K562 (cell line): Measurements from ENCODE around the gene TARBP2. TPM values are rescaled to one million over a fixed set of nuclear protein-coding genes. Genes with fewer than 3 reads are reported as not detected.

ENCODE experiments used
- AFF4 ChIP-seq: sonication (generic); formaldehyde crosslinking; IDR thresholded peaks from 2 replicates; pipeline ENCODE4 v1.8.0; 2023; ENCODE audit warnings: mild to moderate bottlenecking, missing genetic modification reagents
- ESRRA ChIP-seq: fragments of 450-650 bp; IDR thresholded peaks from 2 replicates; pipeline ENCODE4 v1.6.1; 2014; ENCODE audit warnings: low read depth, mild to moderate bottlenecking, moderate library complexity, borderline replicate concordance
- GTF2B ChIP-seq: IDR thresholded peaks from 2 replicates; pipeline ENCODE4 v1.6.1; 2011; ENCODE audit not compliant: insufficient read length; ENCODE audit errors: extremely low read depth
- HIVEP1 ChIP-seq: fragments of 250-450 bp; sonication (Bioruptor Pico); IDR thresholded peaks from 2 replicates; pipeline ENCODE4 v1.4.0; 2020; ENCODE audit warnings: mild to moderate bottlenecking
- MCM7 ChIP-seq, 2 experiments: fragments of 450-650 bp; IDR thresholded peaks; 2 replicates each; pipeline ENCODE4 v1.6.1; 2016 to 2018
- NEUROD1 ChIP-seq: fragments of 150-350 bp; IDR thresholded peaks from 2 replicates; pipeline ENCODE4 v1.6.1; 2014; ENCODE audit warnings: borderline replicate concordance, low read length, low read depth; ENCODE audit not compliant: partially characterized antibody
- NR2C1 ChIP-seq, 2 experiments: fragments of 450-650 bp; IDR thresholded peaks; 2 replicates each; pipeline ENCODE4 v1.6.1; 2017; ENCODE audit warnings: mild to moderate bottlenecking in 2 of 2, antibody characterized with exemption in 1 of 2, inconsistent platforms in 1 of 2, missing compliant biosample characterization in 1 of 2, missing genetic modification characterization in 1 of 2
- POLR2AphosphoS5 ChIP-seq: IDR thresholded peaks from 2 replicates; pipeline ENCODE4 v1.6.1; 2011; ENCODE audit warnings: mild to moderate bottlenecking, low read depth, low read length, moderate library complexity; ENCODE audit not compliant: control insufficient read depth, insufficient read depth
- PRDM10 ChIP-seq: fragments of 450-650 bp; IDR thresholded peaks from 2 replicates; pipeline ENCODE4 v1.6.1; 2018; ENCODE audit not compliant: partially characterized antibody
- RBM17 ChIP-seq: fragments of 200-400 bp; formaldehyde crosslinking; IDR thresholded peaks from 2 replicates; pipeline ENCODE4 v1.6.1; 2017; ENCODE audit warnings: low read depth, mild to moderate bottlenecking, low read length, borderline replicate concordance
- SAFB ChIP-seq: fragments of 200-400 bp; formaldehyde crosslinking; IDR thresholded peaks from 2 replicates; pipeline ENCODE4 v1.6.1; 2017; ENCODE audit warnings: low read depth, low read length, borderline replicate concordance
- SLC30A9 ChIP-seq: fragments of 250-450 bp; sonication (Bioruptor Pico); IDR thresholded peaks from 2 replicates; pipeline ENCODE4 v1.8.0; 2022; ENCODE audit warnings: mild to moderate bottlenecking, moderate library complexity
- TAF1 ChIP-seq: IDR thresholded peaks from 2 replicates; pipeline ENCODE4 v1.6.1; 2011; ENCODE audit warnings: mild to moderate bottlenecking, low read length, moderate library complexity; ENCODE audit not compliant: insufficient read depth, control insufficient read depth, severe bottlenecking; ENCODE audit errors: extremely low read depth
- ZBTB7A ChIP-seq: IDR thresholded peaks from 2 replicates; pipeline ENCODE4 v1.6.1; 2011; ENCODE audit warnings: low read depth, mild to moderate bottlenecking, low read length, moderate library complexity, borderline replicate concordance; ENCODE audit not compliant: control insufficient read depth
- ZNF561 ChIP-seq: fragments of 450-650 bp; formaldehyde crosslinking; conservative IDR thresholded peaks from 2 replicates; pipeline ENCODE4 v1.4.0; 2020; ENCODE audit warnings: mild to moderate bottlenecking, moderate library complexity
- ZSCAN29 ChIP-seq: fragments of 450-650 bp; IDR thresholded peaks from 2 replicates; pipeline ENCODE4 v1.6.1; 2017
- polyA plus RNA-seq, 8 experiments: library from polyadenylated mRNA; depleted of rRNA in 4 of 8; stranded (reverse) in 5 of 8; unstranded in 3 of 8; fragments of >200 nt; fragmentation: Nextera tagmentation in 2 of 8; fragmentation: Illumina TruSeq in 1 of 8; extraction: Ambion mirVana in 2 of 8; extraction: Trizol in 1 of 8; gene quantifications; 2 replicates each; pipeline versions ENCODE4 v1.2.1 to v1.2.3, GENCODE V29; 2011 to 2014; ENCODE audit warnings: inconsistent platforms in 1 of 8, missing spikeins in 1 of 8
- total RNA-seq, 7 experiments: library from RNA; depleted of rRNA in 6 of 7; stranded (reverse); fragments of >200 nt in 6 of 7; fragmentation: Illumina TruSeq in 2 of 7; extraction: Trizol in 2 of 7; gene quantifications; 2 replicates each; pipeline versions ENCODE4 v1.2.1 to v1.2.3, GENCODE V29; 2011 to 2021; ENCODE audit warnings: low replicate concordance in 1 of 7

The TARBP2 gene
- total and polyA plus RNA-seq, 9 of the 15 experiments (the other 6 are each of a cell fraction or from before 2014, with no cell fraction given), result 5.6 to 69.0 (median 44.6) TPM

- TF ChIP-seq HIVEP1 (CRISPR knock-in tag) (0 out of 2 replicates have a peak, but pooled peaks have one; percentile 70), ESRRA (0 out of 2 replicates have a peak, but pooled peaks have one; percentile 10), RBM17 (no peak), ZSCAN29 (no peak), SAFB (no peak), ZBTB7A (peak; percentile 55; the same call in 1 of the 2 replicates), AFF4 (no peak), NR2C1 (IDR thresholded peaks at IDR 0.05) (peak; percentile 88), NR2C1 (tag; IDR thresholded peaks at IDR 0.05) (peak; percentile 95), SLC30A9 (CRISPR knock-in tag) (0 out of 2 replicates have a peak, but pooled peaks have one; percentile 23), PRDM10 (no peak), GTF2B (no peak), POLR2AphosphoS5 (peak; percentile 39; the same call in 1 of the 2 replicates), MCM7 (IDR thresholded peaks at IDR 0.05) (no peak), NEUROD1 (no peak), ZNF561 (CRISPR knock-in tag) (0 out of 2 replicates have a peak, but pooled peaks have one; percentile 59), TAF1 (peak; percentile 41)
Measured at GRCh38 chr12:53500776-53501614, at the start of gene TARBP2 (continued).
